ENCODE results near the gene PGAM2.
A peak's percentile ranks its signal among the peaks of the same experiment; 100 is the strongest.

The PGAM2 gene

DNA sequence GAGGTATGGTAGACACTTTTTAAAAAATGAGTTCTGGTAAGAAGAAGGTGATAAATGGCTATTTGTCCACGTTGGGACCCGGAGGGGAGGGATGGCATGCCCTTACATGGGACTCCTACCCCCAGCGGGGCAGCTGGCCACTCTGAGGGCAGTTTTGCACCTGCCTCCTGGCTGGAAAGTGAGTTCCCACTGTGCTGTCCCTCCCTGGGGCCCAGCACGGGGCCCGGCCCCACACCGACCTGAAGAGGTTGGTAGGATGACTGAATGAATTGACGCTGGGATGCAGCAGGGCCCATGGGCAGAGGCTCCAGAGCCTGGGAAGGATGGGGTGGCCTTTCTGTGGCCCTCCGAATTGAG is 38.2 kb upstream of the PGAM2 start:
- Histone ChIP-seq H2BK5ac (ENCODE audit: low read length) (peak overlapping the region; percentile 55), H3K36me3 (replicated peaks in 1 of 2; ENCODE audit: control insufficient read depth in 2 of 2, insufficient read depth in 2 of 2, low read length in 2 of 2) (peaks cover 0 to 2% of the 10 kb centered on the region in 2 donors), H2AFZ (ENCODE audit: low read length) (peak overlapping the region; percentile 87), H4K91ac (ENCODE audit: low read depth, low read length, poor library complexity) (no peak overlapping the region), H4K8ac (ENCODE audit: low read depth, low read length) (no peak overlapping the region), H3K9me3 (replicated peaks in 1 of 2; ENCODE audit: control insufficient read depth in 2 of 2, insufficient read depth in 1 of 2, low read depth in 1 of 2, low read length in 2 of 2) (no peaks in the 10 kb centered on the region), H3K4ac (ENCODE audit: low read length) (no peak overlapping the region), H3K9ac (ENCODE audit: low read depth, low read length, poor library complexity) (peak overlapping the region; percentile 47), H3K27me3 (ENCODE audit: control insufficient read depth in 3 of 3, insufficient read depth in 3 of 3, low read depth in 1 of 3, low read length in 3 of 3) (peaks cover 0 to 8% (median 5%) of the 10 kb centered on the region in 3 experiments), H2AK5ac (ENCODE audit: low read depth, low read length) (no peak overlapping the region), H3K4me1 (ENCODE audit: control insufficient read depth in 2 of 2, insufficient read depth in 1 of 2, low read depth in 1 of 2, low read length in 2 of 2) (peaks cover 8 to 14% of the 10 kb centered on the region in 2 donors), H3K27ac (replicated peaks; ENCODE audit: low read length) (no peak overlapping the region), H3K4me2 (ENCODE audit: insufficient read depth, low read length, poor library complexity, severe bottlenecking) (peak overlapping the region; percentile 57), H2BK12ac (ENCODE audit: low read length) (peak overlapping the region; percentile 33), H3K79me1 (ENCODE audit: low read depth, low read length) (no peaks in the 10 kb centered on the region), H2BK120ac (ENCODE audit: low read depth, low read length) (no peak overlapping the region), H3K18ac (ENCODE audit: low read length) (peak overlapping the region; percentile 87), H3K4me3 (ENCODE audit: low read length in 2 of 2) (peak overlapping the region; percentile 43 to 73), H3K14ac (ENCODE audit: low read length) (no peak overlapping the region), H2BK15ac (ENCODE audit: low read length) (peak overlapping the region; percentile 62), H3K23ac (ENCODE audit: low read depth, low read length, poor library complexity) (no peak overlapping the region)
- DNase-seq (ENCODE audit: low spot score), result no peak
- no CpG with 5 or more reads among the region's 8 CpGs for WGBS, 2 donors (ENCODE audit: extremely low coverage in 2 of 2, insufficient read length in 2 of 2, insufficient replicate concordance in 1 of 2)

DNA sequence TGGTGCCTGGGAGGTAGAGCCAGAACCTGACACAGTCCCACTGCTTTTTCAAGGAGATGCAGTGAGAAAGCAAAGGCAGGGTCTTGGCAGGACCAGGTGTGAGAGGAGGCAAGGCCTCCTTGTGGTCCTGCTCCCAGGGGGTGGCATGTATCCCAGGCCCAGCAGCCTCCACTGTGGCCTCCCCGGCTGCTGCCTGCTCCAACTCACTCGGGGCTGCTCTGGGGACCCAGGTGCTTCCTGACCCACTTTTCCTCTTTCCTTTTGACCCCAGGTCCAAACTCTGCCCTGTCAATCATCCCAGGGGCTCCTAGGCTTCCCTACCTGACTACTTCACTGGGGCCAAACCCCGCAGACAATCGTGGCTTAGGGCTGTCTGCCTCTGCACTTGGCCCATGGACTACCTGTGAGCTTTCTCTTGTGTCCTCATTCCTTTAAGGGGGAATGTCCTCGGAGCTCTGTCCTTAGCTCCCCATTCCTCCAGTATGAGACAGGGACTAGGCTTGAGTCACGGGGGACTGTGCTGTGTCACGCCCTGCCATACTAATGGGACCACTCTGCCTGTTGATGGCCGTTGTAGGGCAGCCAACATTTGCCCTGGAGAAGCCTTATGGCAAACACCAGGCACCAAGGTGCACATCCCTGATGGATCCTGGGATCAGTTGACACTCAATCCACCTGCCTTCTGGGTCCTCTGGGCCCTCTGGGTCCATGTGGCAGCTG is 37.6 kb upstream of the PGAM2 start:
- Histone ChIP-seq H2AFZ (ENCODE audit: low read length) (peak overlapping the region; percentile 87), H3K18ac (ENCODE audit: low read length) (peak overlapping the region; percentile 39), H3K79me1 (ENCODE audit: low read depth, low read length) (no peaks in the 10 kb centered on the region), H4K8ac (ENCODE audit: low read depth, low read length) (no peak overlapping the region), H2BK15ac (ENCODE audit: low read length) (peak overlapping the region; percentile 80), H3K4me2 (ENCODE audit: insufficient read depth, low read length, poor library complexity, severe bottlenecking) (no peak overlapping the region), H2AK5ac (ENCODE audit: low read depth, low read length) (peak overlapping the region; percentile 1), H3K4me1 (ENCODE audit: control insufficient read depth in 2 of 2, insufficient read depth in 1 of 2, low read depth in 1 of 2, low read length in 2 of 2) (peaks cover 8 to 14% of the 10 kb centered on the region in 2 donors), H3K14ac (ENCODE audit: low read length) (no peak overlapping the region), H3K9me3 (replicated peaks in 1 of 2; ENCODE audit: control insufficient read depth in 2 of 2, insufficient read depth in 1 of 2, low read depth in 1 of 2, low read length in 2 of 2) (no peaks in the 10 kb centered on the region), H3K4me3 (ENCODE audit: low read length in 2 of 2) (peak overlapping the region in 1 of 2 donors; percentile 43), H4K91ac (ENCODE audit: low read depth, low read length, poor library complexity) (no peak overlapping the region), H2BK5ac (ENCODE audit: low read length) (no peak overlapping the region), H3K27me3 (ENCODE audit: control insufficient read depth in 3 of 3, insufficient read depth in 3 of 3, low read depth in 1 of 3, low read length in 3 of 3) (peaks cover 0 to 8% (median 5%) of the 10 kb centered on the region in 3 experiments), H3K23ac (ENCODE audit: low read depth, low read length, poor library complexity) (no peak overlapping the region), H3K36me3 (replicated peaks in 1 of 2; ENCODE audit: control insufficient read depth in 2 of 2, insufficient read depth in 2 of 2, low read length in 2 of 2) (peaks cover 0 to 2% of the 10 kb centered on the region in 2 donors), H2BK120ac (ENCODE audit: low read depth, low read length) (no peak overlapping the region), H3K9ac (ENCODE audit: low read depth, low read length, poor library complexity) (no peak overlapping the region), H3K4ac (ENCODE audit: low read length) (no peak overlapping the region), H2BK12ac (ENCODE audit: low read length) (no peak overlapping the region), H3K27ac (replicated peaks; ENCODE audit: low read length) (no peak overlapping the region)
- no CpG with 5 or more reads among the region's 8 CpGs for WGBS, 2 donors (ENCODE audit: extremely low coverage in 2 of 2, insufficient read length in 2 of 2, insufficient replicate concordance in 1 of 2)
- no peak for DNase-seq (ENCODE audit: low spot score)

DNA sequence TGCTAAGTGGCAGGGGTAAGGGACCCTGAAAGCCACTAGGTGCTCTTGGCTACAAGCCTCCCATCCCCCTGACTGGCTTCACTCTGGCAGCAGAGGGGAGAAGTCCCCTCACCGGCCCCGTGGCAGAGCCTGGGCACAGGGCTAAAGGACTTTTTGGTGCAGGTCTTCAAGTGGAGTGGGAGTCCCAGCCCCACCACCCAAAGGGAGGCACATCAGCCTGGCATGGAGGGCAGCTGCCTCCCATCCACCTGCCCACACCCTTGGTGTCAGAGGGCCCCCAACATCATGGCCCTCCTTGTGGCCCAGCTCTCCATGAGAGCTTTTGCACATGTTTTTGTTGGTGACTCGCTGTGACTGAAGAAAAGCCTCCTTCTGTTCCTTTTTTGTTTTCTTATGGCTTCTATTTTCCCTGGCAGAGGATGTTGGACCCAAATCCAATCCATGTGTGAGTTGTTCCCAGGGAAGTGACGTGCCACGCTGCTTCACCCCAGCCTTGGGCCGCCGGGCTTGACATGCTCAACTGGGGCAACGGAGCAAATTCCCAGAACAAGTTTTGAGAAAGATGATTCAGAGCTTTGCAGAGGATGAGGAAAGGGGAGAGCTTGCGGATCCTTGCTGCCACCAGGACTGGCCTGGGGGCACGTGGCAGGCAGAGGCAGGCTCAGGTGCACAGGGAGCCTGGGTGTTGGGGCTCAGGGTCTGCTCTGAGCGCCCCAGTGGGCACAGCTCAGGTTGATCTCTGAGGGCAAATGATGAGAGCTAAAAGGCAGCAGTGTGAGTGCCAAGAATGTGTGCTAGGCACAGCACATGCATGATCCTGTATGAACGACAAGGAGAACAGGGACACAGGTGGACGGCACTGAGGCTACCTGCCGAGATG is 36.8 kb upstream of the PGAM2 start:
- no peak overlapping the region for H3K23ac ChIP-seq (ENCODE audit: low read depth, low read length, poor library complexity)
- H2BK120ac ChIP-seq (ENCODE audit: low read depth, low read length), result no peak overlapping the region
- H3K18ac ChIP-seq (ENCODE audit: low read length), result peak overlapping the region; percentile 35
- H3K27me3 ChIP-seq (ENCODE audit: control insufficient read depth in 3 of 3, insufficient read depth in 3 of 3, low read depth in 1 of 3, low read length in 3 of 3), result peaks cover 0 to 8% (median 5%) of the 10 kb centered on the region in 3 experiments
- no peak overlapping the region for H3K4ac ChIP-seq (ENCODE audit: low read length)
- H3K4me2 ChIP-seq (ENCODE audit: insufficient read depth, low read length, poor library complexity, severe bottlenecking), result no peak overlapping the region
- no peak for DNase-seq (ENCODE audit: low spot score)
- H2AFZ ChIP-seq (ENCODE audit: low read length), result peak overlapping the region; percentile 18
- H3K79me1 ChIP-seq (ENCODE audit: low read depth, low read length), result no peaks in the 10 kb centered on the region
- no CpG with 5 or more reads among the region's 14 CpGs for WGBS, 2 donors (ENCODE audit: extremely low coverage in 2 of 2, insufficient read length in 2 of 2, insufficient replicate concordance in 1 of 2)
- no peak overlapping the region for H2BK12ac ChIP-seq (ENCODE audit: low read length)
- peak overlapping the region; percentile 80 for H2BK15ac ChIP-seq (ENCODE audit: low read length)
- no peak overlapping the region for H4K91ac ChIP-seq (ENCODE audit: low read depth, low read length, poor library complexity)
- H2BK5ac ChIP-seq (ENCODE audit: low read length), result no peak overlapping the region
- H3K4me1 ChIP-seq (ENCODE audit: control insufficient read depth in 2 of 2, insufficient read depth in 1 of 2, low read depth in 1 of 2, low read length in 2 of 2), result peaks cover 8 to 14% of the 10 kb centered on the region in 2 donors
- no peak overlapping the region for H3K9ac ChIP-seq (ENCODE audit: low read depth, low read length, poor library complexity)
- H4K8ac ChIP-seq (ENCODE audit: low read depth, low read length), result no peak overlapping the region
- peak overlapping the region; percentile 1 for H2AK5ac ChIP-seq (ENCODE audit: low read depth, low read length)
- no peak overlapping the region for H3K27ac ChIP-seq (replicated peaks; ENCODE audit: low read length)
- no peak overlapping the region for H3K4me3 ChIP-seq (ENCODE audit: low read length in 2 of 2)
- no peaks in the 10 kb centered on the region for H3K36me3 ChIP-seq (replicated peaks in 1 of 2; ENCODE audit: control insufficient read depth in 2 of 2, insufficient read depth in 2 of 2, low read length in 2 of 2)
- H3K14ac ChIP-seq (ENCODE audit: low read length), result no peak overlapping the region
- no peaks in the 10 kb centered on the region for H3K9me3 ChIP-seq (replicated peaks in 1 of 2; ENCODE audit: control insufficient read depth in 2 of 2, insufficient read depth in 1 of 2, low read depth in 1 of 2, low read length in 2 of 2)
